IPS-NIHi7 (cell line): ENCODE results near the gene KLHL29.

ENCODE experiments used
- DNase-seq: peaks from one replicate; pipeline ENCODE4 v3.0.0; 2012; ENCODE audit warnings: mixed read lengths; ENCODE audit errors: extremely low spot score

KLHL29 gene

GRCh38 chr2:23682481-23682880, 297.5 kb downstream of the KLHL29 start:
- DNase-seq = no peak

- DNase-seq = no peak
Measured at GRCh38 chr2:23683001-23683400, 298.0 kb downstream of the KLHL29 start.

GRCh38 chr2:23684395-23685176, 299.6 kb downstream of the KLHL29 start:
- DNase-seq = no peak

- no peak for DNase-seq
Measured at GRCh38 chr2:23685181-23685580, 300.2 kb downstream of the KLHL29 start.

GRCh38 chr2:23685706-23686105, 300.7 kb downstream of the KLHL29 start:
- no peak for DNase-seq

- no peak for DNase-seq
Measured at GRCh38 chr2:23686405-23687029, 301.5 kb downstream of the KLHL29 start.

GRCh38 chr2:23687214-23687613, 302.2 kb downstream of the KLHL29 start:
- DNase-seq = no peak

- DNase-seq = no peak
Measured at GRCh38 chr2:23687713-23688112, 302.7 kb downstream of the KLHL29 start.

- DNase-seq = no peak
Measured at GRCh38 chr2:23688486-23689130, 303.6 kb downstream of the KLHL29 start.

- DNase-seq = no peak
Measured at GRCh38 chr2:23689131-23689700, 304.2 kb downstream of the KLHL29 start.

- peak; percentile 63 for DNase-seq
Measured at GRCh38 chr2:23689891-23690290, 304.9 kb downstream of the KLHL29 start.

GRCh38 chr2:23690421-23691105, 305.6 kb downstream of the KLHL29 start:
- no peak for DNase-seq

- no peak for DNase-seq
Measured at GRCh38 chr2:23691106-23691470, 306.1 kb downstream of the KLHL29 start.

GRCh38 chr2:23691565-23691964, 306.6 kb downstream of the KLHL29 start:
- no peak for DNase-seq

GRCh38 chr2:23692263-23692662, 307.3 kb downstream of the KLHL29 start:
- DNase-seq = no peak

GRCh38 chr2:23692851-23693605, 308.0 kb downstream of the KLHL29 start:
- DNase-seq = no peak

- DNase-seq = no peak
Measured at GRCh38 chr2:23693606-23693951, 308.6 kb downstream of the KLHL29 start.

GRCh38 chr2:23694058-23695045, 309.4 kb downstream of the KLHL29 start:
- DNase-seq = no peak

GRCh38 chr2:23695214-23695889, 310.4 kb downstream of the KLHL29 start:
- DNase-seq = no peak
